Cardiac muscle cell (in vitro differentiated cells and primary cell): ENCODE measurements around the gene CLCA2. TPM values are rescaled to one million over a fixed set of nuclear protein-coding genes. Genes with fewer than 3 reads are reported as not detected.

ENCODE experiments used
- DNase-seq, 2 donors: peaks; one replicate each; pipeline versions ENCODE4 v3.0.0 to v3.0.0-alpha.2; 2010 to 2017; ENCODE audit warnings: low read depth in 1 of 2, low spot score in 1 of 2
- H3K27ac ChIP-seq: fragments of 200-600 bp; sonication (generic); 2 replicates; pipeline ENCODE4 v1.5.1; 2016
- H3K27me3 ChIP-seq: fragments of 200-600 bp; sonication (generic); 2 replicates; pipeline ENCODE4 v1.6.0; 2016; ENCODE audit warnings: control low read depth
- H3K36me3 ChIP-seq: fragments of 200-600 bp; sonication (generic); 2 replicates; pipeline ENCODE4 v1.5.1; 2016; ENCODE audit warnings: control low read depth
- H3K4me1 ChIP-seq: fragments of 200-600 bp; sonication (generic); 2 replicates; pipeline ENCODE4 v1.8.1; 2017; ENCODE audit warnings: low read depth, mild to moderate bottlenecking, mixed run types
- H3K4me3 ChIP-seq: fragments of 200-600 bp; sonication (generic); 2 replicates; pipeline ENCODE4 v1.5.1; 2016; ENCODE audit warnings: mild to moderate bottlenecking
- H3K9me3 ChIP-seq: fragments of 200-600 bp; sonication (generic); 2 replicates; pipeline ENCODE4 v1.5.1; 2017; ENCODE audit warnings: low read depth, mild to moderate bottlenecking, control low read depth
- polyA plus RNA-seq: library from polyadenylated mRNA; unstranded; fragments of >200 nt; fragmentation: Nextera tagmentation; extraction: Ambion mirVana; gene quantifications from 2 replicates; pipeline ENCODE4 v1.2.1, GENCODE V29; 2016
- total RNA-seq: library from RNA; depleted of rRNA; stranded (reverse); fragments of >200 nt; gene quantifications from 2 replicates; pipeline ENCODE4 v1.2.3, GENCODE V29; 2016
- TF ChIP-seq, protein P1 (sequence below): IDR thresholded peaks from 2 replicates; pipeline ENCODE4 v1.5.1; 2012; ENCODE audit warnings: low read depth, mild to moderate bottlenecking, low read length

CLCA2 gene
- total and polyA plus RNA-seq, 2 experiments from 2014 or later, result not detected

DNA sequence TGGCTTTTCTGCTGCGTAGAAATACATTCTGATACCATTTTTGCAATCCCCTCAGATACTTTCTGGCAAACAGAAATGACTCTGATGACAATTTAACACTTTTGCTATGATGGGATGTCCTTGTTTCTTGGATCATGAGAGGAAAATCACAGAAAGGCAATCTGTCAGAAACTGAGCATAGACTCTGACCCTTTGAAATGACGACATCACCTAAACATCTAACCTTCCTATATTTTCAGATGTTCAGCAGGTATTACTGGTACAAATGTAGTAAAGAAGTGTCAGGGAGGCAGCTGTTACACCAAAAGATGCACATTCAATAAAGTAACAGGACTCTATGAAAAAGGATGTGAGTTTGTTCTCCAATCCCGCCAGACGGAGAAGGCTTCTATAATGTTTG is 58.0 kb downstream of the CLCA2 start:
- TF ChIP-seq, protein P1, sequence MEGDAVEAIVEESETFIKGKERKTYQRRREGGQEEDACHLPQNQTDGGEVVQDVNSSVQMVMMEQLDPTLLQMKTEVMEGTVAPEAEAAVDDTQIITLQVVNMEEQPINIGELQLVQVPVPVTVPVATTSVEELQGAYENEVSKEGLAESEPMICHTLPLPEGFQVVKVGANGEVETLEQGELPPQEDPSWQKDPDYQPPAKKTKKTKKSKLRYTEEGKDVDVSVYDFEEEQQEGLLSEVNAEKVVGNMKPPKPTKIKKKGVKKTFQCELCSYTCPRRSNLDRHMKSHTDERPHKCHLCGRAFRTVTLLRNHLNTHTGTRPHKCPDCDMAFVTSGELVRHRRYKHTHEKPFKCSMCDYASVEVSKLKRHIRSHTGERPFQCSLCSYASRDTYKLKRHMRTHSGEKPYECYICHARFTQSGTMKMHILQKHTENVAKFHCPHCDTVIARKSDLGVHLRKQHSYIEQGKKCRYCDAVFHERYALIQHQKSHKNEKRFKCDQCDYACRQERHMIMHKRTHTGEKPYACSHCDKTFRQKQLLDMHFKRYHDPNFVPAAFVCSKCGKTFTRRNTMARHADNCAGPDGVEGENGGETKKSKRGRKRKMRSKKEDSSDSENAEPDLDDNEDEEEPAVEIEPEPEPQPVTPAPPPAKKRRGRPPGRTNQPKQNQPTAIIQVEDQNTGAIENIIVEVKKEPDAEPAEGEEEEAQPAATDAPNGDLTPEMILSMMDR, result no peak
- Histone ChIP-seq H3K36me3 (no peaks in the 10 kb centered on the region), H3K9me3 (no peaks in the 10 kb centered on the region), H3K4me3 (no peak overlapping the region), H3K27me3 (no peaks in the 10 kb centered on the region), H3K27ac (no peak overlapping the region), H3K4me1 (no peaks in the 10 kb centered on the region)
- DNase-seq, result no peak

DNA sequence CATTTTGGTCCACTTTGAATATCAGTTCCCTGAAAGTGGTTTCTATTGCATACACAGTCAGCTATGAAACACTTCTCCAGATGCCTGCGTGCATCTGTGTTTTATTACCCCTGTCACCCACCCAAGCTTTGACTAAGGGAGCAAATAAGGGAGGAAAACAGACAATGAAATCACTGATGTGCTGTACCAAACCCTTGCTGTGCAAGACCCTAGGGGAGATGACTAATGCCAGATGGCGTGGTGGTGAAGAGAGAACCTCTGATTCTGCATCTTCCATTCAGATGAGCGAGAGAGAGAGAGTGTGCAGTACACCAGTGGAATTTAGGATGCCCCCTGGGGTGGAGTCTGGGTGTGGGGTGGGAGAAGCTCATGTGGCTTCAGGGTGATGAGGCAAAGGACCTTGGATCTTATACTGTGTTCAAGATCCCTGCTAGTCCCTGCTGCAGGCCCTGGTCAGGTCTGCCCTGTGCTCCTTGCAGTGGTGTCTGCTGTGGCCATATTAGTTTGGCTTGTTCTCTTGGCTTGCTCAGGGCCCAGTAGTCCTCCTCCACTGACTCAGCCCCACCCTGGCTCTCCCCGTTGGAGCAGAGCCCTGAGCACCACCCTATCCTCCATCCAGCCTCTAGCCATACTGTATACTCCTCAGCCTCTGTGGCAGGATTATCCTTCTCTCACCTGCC is 63.3 kb downstream of the CLCA2 start:
- TF ChIP-seq, protein P1, result no peak
- no peaks in the 10 kb centered on the region for H3K4me1 ChIP-seq
- H3K36me3 ChIP-seq, result no peaks in the 10 kb centered on the region
- H3K4me3 ChIP-seq, result no peak overlapping the region
- peak in 1 of 2 donors; percentile 71 for DNase-seq
- H3K27me3 ChIP-seq, result no peaks in the 10 kb centered on the region
- H3K27ac ChIP-seq, result no peak overlapping the region
- H3K9me3 ChIP-seq, result no peaks in the 10 kb centered on the region

DNA sequence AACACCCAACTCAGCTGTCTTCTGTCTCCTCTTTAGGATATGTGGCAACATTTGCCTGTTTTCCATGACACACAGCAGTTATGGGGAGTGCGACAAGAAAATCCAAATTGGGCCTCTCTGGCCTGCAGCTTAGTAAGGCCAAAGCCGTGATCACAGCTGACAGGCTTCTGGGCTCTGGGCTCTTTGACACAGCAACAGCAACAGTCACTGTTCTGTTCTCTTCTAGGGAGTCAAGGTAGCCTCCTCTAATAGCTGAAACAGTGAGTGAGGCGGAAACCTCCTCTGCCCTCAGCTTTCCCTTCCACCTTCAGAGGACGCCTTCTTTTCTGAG is 63.8 kb downstream of the CLCA2 start:
- Histone ChIP-seq H3K4me1 (no peaks in the 10 kb centered on the region), H3K27ac (no peak overlapping the region), H3K9me3 (no peaks in the 10 kb centered on the region), H3K4me3 (no peak overlapping the region), H3K27me3 (no peaks in the 10 kb centered on the region), H3K36me3 (no peaks in the 10 kb centered on the region)
- TF ChIP-seq, protein P1, result no peak
- DNase-seq, result no peak

DNA sequence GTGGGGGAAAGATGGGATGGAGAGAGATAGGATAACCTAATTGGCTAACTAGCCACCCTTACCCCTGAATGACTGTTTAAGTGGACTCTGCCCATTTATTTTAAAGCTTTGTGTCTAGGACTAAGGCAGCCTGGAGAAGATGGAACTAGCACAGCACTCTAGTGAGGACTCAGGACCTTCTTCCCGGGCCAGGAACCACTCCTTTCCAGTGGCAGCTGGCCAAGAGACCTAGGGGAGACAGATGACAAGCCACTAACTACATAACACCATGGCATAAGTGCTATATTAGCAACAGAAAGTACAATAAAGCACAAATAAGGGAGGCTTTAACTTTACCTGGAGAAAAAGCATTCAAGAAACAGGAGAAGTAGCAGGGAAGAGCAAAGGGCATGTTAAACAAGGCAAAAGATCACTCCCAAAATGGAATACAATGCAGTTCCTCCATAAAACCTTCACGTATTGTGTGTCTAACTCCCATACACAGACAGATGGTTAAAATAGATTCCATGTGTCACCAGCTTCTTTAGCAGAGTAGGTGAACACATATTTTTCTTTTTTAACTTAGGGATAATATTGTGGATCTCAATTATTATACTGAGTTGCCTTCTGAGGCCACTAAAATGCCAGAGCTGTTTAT is 65.4 kb downstream of the CLCA2 start:
- Histone ChIP-seq H3K4me3 (no peak overlapping the region), H3K36me3 (no peaks in the 10 kb centered on the region), H3K27me3 (no peaks in the 10 kb centered on the region), H3K9me3 (no peaks in the 10 kb centered on the region), H3K4me1 (no peaks in the 10 kb centered on the region), H3K27ac (no peak overlapping the region)
- TF ChIP-seq, protein P1, result no peak
- no peak for DNase-seq

DNA sequence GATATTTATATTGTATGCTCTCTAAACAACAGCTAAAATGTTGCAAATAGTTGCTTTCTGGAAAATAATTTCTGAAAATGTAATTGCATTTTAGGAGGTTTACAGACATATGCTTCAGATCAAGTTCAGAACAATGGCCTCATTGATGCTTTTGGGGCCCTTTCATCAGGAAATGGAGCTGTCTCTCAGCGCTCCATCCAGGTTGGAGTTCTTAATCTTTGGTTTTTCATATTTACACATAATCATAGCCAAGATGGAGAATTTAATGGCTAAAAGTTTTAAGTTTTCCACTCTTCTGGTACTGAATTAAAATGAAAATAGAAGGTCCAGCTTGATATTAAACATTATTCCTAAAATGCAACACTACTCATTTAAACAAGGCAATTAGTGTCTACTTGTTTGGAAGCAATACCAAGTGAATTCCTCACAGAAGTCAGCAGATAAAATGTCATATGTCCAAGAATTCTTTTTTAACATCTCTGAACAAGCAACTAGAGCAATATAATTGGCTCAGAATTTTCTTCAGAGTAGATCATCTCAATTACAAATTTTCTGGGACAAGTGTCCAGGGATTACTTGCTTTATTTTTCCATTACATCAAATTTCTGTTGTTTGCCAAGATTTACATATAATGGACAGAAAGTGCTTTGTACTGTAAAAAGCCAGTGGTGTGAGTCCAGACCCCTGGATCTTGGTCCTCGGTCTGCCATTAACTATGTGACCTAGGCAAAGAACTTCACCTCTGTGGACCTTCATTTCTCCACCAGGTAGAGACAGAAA is 67.4 kb downstream of the CLCA2 start:
- DNase-seq, result no peak
- Histone ChIP-seq H3K9me3 (no peaks in the 10 kb centered on the region), H3K4me3 (no peak overlapping the region), H3K4me1 (no peaks in the 10 kb centered on the region), H3K27me3 (no peaks in the 10 kb centered on the region), H3K27ac (no peak overlapping the region), H3K36me3 (no peaks in the 10 kb centered on the region)
- TF ChIP-seq, protein P1, result no peak
